Measurements from ENCODE around the gene PTPRN.

- TF ChIP-seq CTCF (IDR thresholded peaks at IDR 0.05 in 4 of 5, conservative IDR thresholded peaks at IDR 0.05 in 1 of 5) (no peak), POLR2A (IDR thresholded peaks at IDR 0.05) (no peak)
Measured at GRCh38 chr2:219282943-219283581, 26.1 kb downstream of the PTPRN start.

Data from gastrocnemius medialis (tissue), 4 donors.